Activated T-helper 1 cell treated with anti-CD3 and anti-CD28 coated beads, Interleukin-12 subunit alpha, Interleukin-12 subunit beta, Interleukin-2, Interleukin-4 antibody, amounts not matched to agents 30 ng/mL and 10 ng/mL and 1 ng/mL, durations not matched to agents 14 hours and 24 hours and 36 hours (primary cell): Measurements from ENCODE around the gene SKA1. TPM values are rescaled to one million over a fixed set of nuclear protein-coding genes. Genes with fewer than 3 reads are reported as not detected.

ENCODE experiments used
- DNase-seq: peaks from one replicate; pipeline ENCODE4 v3.0.0; 2021; ENCODE audit warnings: low spot score
- H3K27ac Mint-ChIP-seq: one replicate; pipeline ENCODE4 v1.8.0; 2021; ENCODE audit warnings: mild to moderate bottlenecking, mixed read lengths
- H3K27me3 Mint-ChIP-seq: one replicate; pipeline ENCODE4 v1.8.0; 2022; ENCODE audit warnings: mild to moderate bottlenecking, moderate library complexity, mixed read lengths; ENCODE audit not compliant: insufficient read depth
- H3K36me3 Mint-ChIP-seq: one replicate; pipeline ENCODE4 v1.8.0; 2021; ENCODE audit warnings: low read depth, mixed read lengths
- H3K4me1 Mint-ChIP-seq: one replicate; pipeline ENCODE4 v1.8.0; 2021; ENCODE audit warnings: low read depth, mixed read lengths
- H3K4me3 Mint-ChIP-seq: one replicate; pipeline ENCODE4 v1.8.0; 2021; ENCODE audit warnings: mild to moderate bottlenecking, moderate library complexity, mixed read lengths
- H3K9me3 Mint-ChIP-seq: one replicate; pipeline ENCODE4 v1.8.0; 2021; ENCODE audit warnings: mixed read lengths
- intact Hi-C: fragments of 100-400 bp; cut with micrococcal nuclease; formaldehyde crosslinking; loops from one replicate; pipeline ENCODE4 v1.15.1; 2024
- total RNA-seq: library from RNA; stranded (reverse); gene quantifications from 2 replicates; pipeline ENCODE4 v1.2.3, GENCODE V29; 2022

SKA1 gene, protein sequence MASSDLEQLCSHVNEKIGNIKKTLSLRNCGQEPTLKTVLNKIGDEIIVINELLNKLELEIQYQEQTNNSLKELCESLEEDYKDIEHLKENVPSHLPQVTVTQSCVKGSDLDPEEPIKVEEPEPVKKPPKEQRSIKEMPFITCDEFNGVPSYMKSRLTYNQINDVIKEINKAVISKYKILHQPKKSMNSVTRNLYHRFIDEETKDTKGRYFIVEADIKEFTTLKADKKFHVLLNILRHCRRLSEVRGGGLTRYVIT
- total RNA-seq = 20.7 and 23.3 TPM in 2 replicates

DNA sequence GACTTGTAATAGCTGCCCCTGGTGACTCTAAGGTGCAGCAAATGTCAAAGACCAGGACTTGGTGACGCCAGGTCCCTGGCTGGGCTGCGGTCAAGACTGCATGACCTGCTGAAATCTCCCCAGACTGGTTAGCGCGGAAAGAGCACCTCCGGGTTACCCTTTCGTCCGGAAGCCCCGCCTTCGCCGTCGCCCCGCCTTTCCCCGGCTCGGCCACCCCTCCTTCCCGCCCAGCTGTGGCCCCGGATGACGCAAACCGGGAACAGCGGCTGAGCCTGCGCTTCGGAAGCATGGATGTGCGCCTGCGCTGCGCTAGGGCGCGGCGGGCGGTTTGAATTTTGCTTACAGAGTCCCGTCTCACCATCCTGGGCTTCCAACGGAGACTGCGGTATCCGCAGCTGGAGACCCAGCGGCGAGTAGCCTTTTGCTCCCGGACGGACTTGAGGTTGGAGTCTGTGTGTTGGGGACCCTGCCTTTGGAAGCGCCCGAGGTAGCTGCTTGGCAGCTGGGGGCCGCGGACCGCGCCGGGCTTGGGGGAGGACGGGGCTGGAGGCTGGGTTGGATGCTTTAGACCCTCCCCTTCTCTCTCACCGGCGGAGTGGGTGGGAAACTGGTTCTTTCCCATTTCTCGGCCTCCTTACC lies at the start of gene SKA1:
TSS of gene SKA1 (plus strand) at position 294 of the 639 bp plus-strand sequence. CDS start 785 bp downstream, outside the sequence.
- DNase-seq = peak; percentile 89
- H3K27me3 Mint-ChIP-seq = peaks cover 2% of the 10 kb centered on the region
- H3K27ac Mint-ChIP-seq = peak within 1 kb of the TSS; percentile 81
- peaks cover 14% of the 10 kb centered on the region for H3K9me3 Mint-ChIP-seq
- intact Hi-C loops = loop anchor here (1.0 to 10.0 kb wide), 9 partner anchors 18 to 915 kb away; partner anchors contain the start of genes CFAP53, CXXC1, DYM and MBD1
- peaks cover 23% of the 10 kb centered on the region for H3K4me1 Mint-ChIP-seq
- peak within 1 kb of the TSS; percentile 91 for H3K4me3 Mint-ChIP-seq
- H3K36me3 Mint-ChIP-seq = peaks cover 3% of the 10 kb centered on the region

DNA sequence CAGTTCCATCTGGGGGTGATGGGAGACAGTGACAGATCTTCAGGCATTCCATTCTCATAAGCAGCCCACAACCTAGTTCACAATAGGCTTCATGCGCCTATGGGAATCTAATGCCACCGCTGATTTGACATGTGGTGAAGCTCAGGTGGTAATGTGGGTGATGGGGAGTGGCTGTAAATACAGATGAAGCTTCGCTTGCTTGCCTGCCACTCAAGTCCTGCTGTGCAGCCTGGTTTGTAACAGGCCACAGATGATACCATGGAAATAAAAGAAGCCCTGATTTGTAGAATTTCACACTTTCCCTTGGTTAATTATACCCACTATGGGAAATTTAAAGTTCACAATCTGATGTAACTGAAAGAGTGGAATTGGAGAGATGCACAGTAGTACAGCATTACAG lies 46.9 kb upstream of the SKA1 start:
- intact Hi-C loops = no loop called here
- H3K4me3 Mint-ChIP-seq = no peak overlapping the region
- H3K27me3 Mint-ChIP-seq = peaks cover 20% of the 10 kb centered on the region
- H3K36me3 Mint-ChIP-seq = peaks cover 1% of the 10 kb centered on the region
- no peak for DNase-seq
- no peak overlapping the region for H3K27ac Mint-ChIP-seq
- peaks cover 4% of the 10 kb centered on the region for H3K9me3 Mint-ChIP-seq
- H3K4me1 Mint-ChIP-seq = no peaks in the 10 kb centered on the region

- H3K4me1 Mint-ChIP-seq = no peaks in the 10 kb centered on the region
- H3K36me3 Mint-ChIP-seq = peaks cover 1% of the 10 kb centered on the region
- peaks cover 23% of the 10 kb centered on the region for H3K27me3 Mint-ChIP-seq
- intact Hi-C loops = no loop called here
- DNase-seq = no peak
- H3K27ac Mint-ChIP-seq = no peak overlapping the region
- H3K9me3 Mint-ChIP-seq = peaks cover 4% of the 10 kb centered on the region
- no peak overlapping the region for H3K4me3 Mint-ChIP-seq
Measured at GRCh38 chr18:50330176-50330575, 44.7 kb upstream of the SKA1 start.

GRCh38 chr18:50331691-50332090 lies 43.2 kb upstream of the SKA1 start:
- Mint-ChIP-seq H3K9me3 (peaks cover 4% of the 10 kb centered on the region), H3K27ac (no peak overlapping the region), H3K4me3 (no peak overlapping the region), H3K4me1 (no peaks in the 10 kb centered on the region), H3K27me3 (peaks cover 19% of the 10 kb centered on the region), H3K36me3 (no peaks in the 10 kb centered on the region)
- no peak for DNase-seq
- intact Hi-C loops = no loop called here

- intact Hi-C loops = no loop called here
- Mint-ChIP-seq H3K36me3 (no peaks in the 10 kb centered on the region), H3K27me3 (peaks cover 8% of the 10 kb centered on the region), H3K27ac (no peak overlapping the region), H3K4me3 (no peak overlapping the region), H3K9me3 (peaks cover 4% of the 10 kb centered on the region), H3K4me1 (no peaks in the 10 kb centered on the region)
- DNase-seq = no peak
Measured at GRCh38 chr18:50334546-50335152, 40.2 kb upstream of the SKA1 start.

- no peaks in the 10 kb centered on the region for H3K4me1 Mint-ChIP-seq
- no peak overlapping the region for H3K4me3 Mint-ChIP-seq
- intact Hi-C loops = no loop called here
- no peaks in the 10 kb centered on the region for H3K36me3 Mint-ChIP-seq
- peaks cover 2% of the 10 kb centered on the region for H3K27me3 Mint-ChIP-seq
- no peak overlapping the region for H3K27ac Mint-ChIP-seq
- DNase-seq = no peak
- H3K9me3 Mint-ChIP-seq = no peaks in the 10 kb centered on the region
Measured at GRCh38 chr18:50338122-50338521, 36.7 kb upstream of the SKA1 start.

DNA sequence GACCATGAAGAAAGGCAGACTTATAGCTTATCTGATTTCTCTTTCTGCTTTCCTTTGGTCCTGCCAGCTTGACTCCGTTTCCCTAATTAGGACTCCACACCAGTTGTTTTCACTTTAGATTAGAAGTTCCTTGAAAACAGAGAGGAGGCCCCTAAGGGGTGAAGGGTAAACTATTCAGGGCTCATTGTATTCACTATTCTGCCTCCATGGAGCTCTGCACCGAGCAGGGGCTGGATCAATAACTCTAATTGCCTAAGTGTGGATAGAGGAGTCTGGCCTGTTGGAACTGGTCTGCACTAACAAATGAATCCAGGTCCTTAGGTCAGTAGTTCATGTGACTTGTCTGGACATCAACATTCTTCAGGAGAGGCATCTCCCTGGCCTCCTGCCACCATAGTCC lies 36.1 kb upstream of the SKA1 start:
- H3K36me3 Mint-ChIP-seq = no peaks in the 10 kb centered on the region
- DNase-seq = no peak
- peaks cover 2% of the 10 kb centered on the region for H3K27me3 Mint-ChIP-seq
- intact Hi-C loops = no loop called here
- no peaks in the 10 kb centered on the region for H3K9me3 Mint-ChIP-seq
- H3K4me3 Mint-ChIP-seq = no peak overlapping the region
- H3K4me1 Mint-ChIP-seq = no peaks in the 10 kb centered on the region
- no peak overlapping the region for H3K27ac Mint-ChIP-seq

DNA sequence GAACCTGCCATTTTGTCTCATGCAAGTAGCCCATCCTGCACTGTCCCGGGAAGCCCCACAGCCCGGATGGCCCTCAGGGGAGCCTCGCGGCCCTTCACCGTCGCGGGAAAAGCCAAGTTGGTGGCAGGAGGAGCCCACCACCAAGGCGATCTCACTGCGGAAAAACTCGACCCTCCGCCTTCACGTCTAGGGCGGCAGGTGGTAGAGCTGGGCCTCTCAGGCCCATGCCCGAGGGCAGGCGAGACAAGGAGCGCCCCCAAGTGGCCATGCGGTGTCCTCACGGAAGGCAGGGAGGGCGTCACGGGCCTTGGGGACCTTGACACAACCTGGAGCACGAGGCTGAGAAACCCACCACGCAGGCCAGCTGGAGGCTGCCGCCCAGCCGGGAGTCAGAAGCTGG lies 34.8 kb upstream of the SKA1 start:
- H3K9me3 Mint-ChIP-seq = no peaks in the 10 kb centered on the region
- H3K4me3 Mint-ChIP-seq = no peak overlapping the region
- no peaks in the 10 kb centered on the region for H3K27me3 Mint-ChIP-seq
- intact Hi-C loops = no loop called here
- no peak for DNase-seq
- no peaks in the 10 kb centered on the region for H3K4me1 Mint-ChIP-seq
- no peaks in the 10 kb centered on the region for H3K36me3 Mint-ChIP-seq
- H3K27ac Mint-ChIP-seq = no peak overlapping the region

DNA sequence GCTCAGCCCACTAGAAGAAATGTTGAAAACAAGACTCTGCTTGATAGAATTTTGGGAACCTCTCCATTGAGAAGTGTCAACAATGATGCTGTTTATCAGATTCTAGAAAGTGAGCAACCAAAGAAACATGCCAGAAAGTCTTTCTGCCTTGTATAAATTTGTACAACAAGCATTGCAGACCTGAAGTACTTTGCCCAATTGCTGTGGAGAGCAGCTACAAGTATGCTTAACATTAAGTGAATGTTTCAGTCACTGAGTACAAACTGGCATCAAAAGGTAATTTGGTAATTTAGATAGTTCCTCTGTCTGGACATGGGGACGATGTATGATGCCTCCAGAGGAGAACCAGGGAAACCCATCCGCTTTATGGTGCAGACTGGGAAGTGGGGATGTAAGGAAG lies 33.4 kb upstream of the SKA1 start:
- no peaks in the 10 kb centered on the region for H3K9me3 Mint-ChIP-seq
- no peak for DNase-seq
- no peak overlapping the region for H3K27ac Mint-ChIP-seq
- H3K27me3 Mint-ChIP-seq = no peaks in the 10 kb centered on the region
- no peaks in the 10 kb centered on the region for H3K36me3 Mint-ChIP-seq
- intact Hi-C loops = no loop called here
- H3K4me1 Mint-ChIP-seq = no peaks in the 10 kb centered on the region
- H3K4me3 Mint-ChIP-seq = no peak overlapping the region

DNA sequence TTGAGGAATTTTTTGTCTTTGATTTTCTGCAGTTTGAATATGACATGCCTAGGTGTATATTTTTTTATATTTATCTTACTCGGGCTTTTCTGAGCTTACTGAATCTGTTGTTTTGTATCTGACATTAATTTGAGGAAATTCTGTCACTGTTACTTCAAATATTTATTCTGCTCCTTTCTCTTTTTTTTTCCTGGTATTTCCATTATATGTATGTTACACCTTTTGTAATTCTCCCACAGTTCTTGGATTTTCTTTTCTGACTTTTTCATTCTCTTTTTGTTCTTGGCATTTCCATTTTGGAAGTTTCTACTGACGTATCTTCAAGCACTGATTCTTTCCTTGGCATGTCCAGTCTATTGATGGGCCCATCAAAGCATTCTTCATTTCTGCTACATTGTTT lies 24.1 kb upstream of the SKA1 start:
- Mint-ChIP-seq H3K27ac (no peak overlapping the region), H3K4me3 (no peak overlapping the region), H3K36me3 (no peaks in the 10 kb centered on the region), H3K9me3 (no peaks in the 10 kb centered on the region), H3K27me3 (peaks cover 22% of the 10 kb centered on the region), H3K4me1 (peaks cover 1% of the 10 kb centered on the region)
- intact Hi-C loops = no loop called here
- no peak for DNase-seq

GRCh38 chr18:50356036-50356945 lies 18.6 kb upstream of the SKA1 start:
- H3K27ac Mint-ChIP-seq = peak overlapping the region; percentile 27
- no peaks in the 10 kb centered on the region for H3K9me3 Mint-ChIP-seq
- peaks cover 14% of the 10 kb centered on the region for H3K4me1 Mint-ChIP-seq
- no peaks in the 10 kb centered on the region for H3K36me3 Mint-ChIP-seq
- DNase-seq = no peak
- peaks cover 25% of the 10 kb centered on the region for H3K27me3 Mint-ChIP-seq
- intact Hi-C loops = loop anchor here (5.0 kb wide), 2 partner anchors 499 to 844 kb away; no protein-coding TSS in a partner anchor
- no peak overlapping the region for H3K4me3 Mint-ChIP-seq

- DNase-seq = no peak
- Mint-ChIP-seq H3K4me1 (peaks cover 14% of the 10 kb centered on the region), H3K36me3 (no peaks in the 10 kb centered on the region), H3K27me3 (peaks cover 32% of the 10 kb centered on the region), H3K9me3 (no peaks in the 10 kb centered on the region), H3K4me3 (no peak overlapping the region), H3K27ac (no peak overlapping the region)
- intact Hi-C loops = loop anchor here (5.0 kb wide), 2 partner anchors 502 to 847 kb away; no protein-coding TSS in a partner anchor
Measured at GRCh38 chr18:50358844-50359243, 16.0 kb upstream of the SKA1 start.
